Activated CD8-positive, alpha-beta T cell treated with anti-CD3 and anti-CD28 coated beads for 36 hours (primary cell): ENCODE measurements around the gene ANXA9. TPM values are rescaled to one million over a fixed set of nuclear protein-coding genes. Genes with fewer than 3 reads are reported as not detected.
A peak's percentile ranks its signal among the peaks of the same experiment; 100 is the strongest.

Experiments used
- ATAC-seq: fragments of 200-7000 bp; cut with Tn5 transposase; one replicate; pipeline ENCODE4 v1.10.0; 2021; ENCODE audit warnings: mild to moderate bottlenecking, moderate library complexity
- CTCF ChIA-PET: fragments of 350-600 bp; sonication (Branson Sonifier 250); formaldehyde crosslinking; loops from one replicate; lab custom pipeline; 2021; ENCODE audit warnings: antibody characterized with exemption; lab: Charles Lee
- POLR2A ChIA-PET: fragments of 350-600 bp; sonication (Branson Sonifier 250); formaldehyde crosslinking; loops from one replicate; lab custom pipeline; 2021; ENCODE audit warnings: antibody characterized with exemption; lab: Charles Lee
- DNase-seq: peaks from one replicate; pipeline ENCODE4 v3.0.0-alpha.2; 2020
- H3K27ac Mint-ChIP-seq: one replicate; pipeline ENCODE4 v1.8.0; 2021; ENCODE audit warnings: mild to moderate bottlenecking, mixed read lengths
- H3K27me3 Mint-ChIP-seq: one replicate; pipeline ENCODE4 v1.8.0; 2021; ENCODE audit warnings: mixed read lengths
- H3K36me3 Mint-ChIP-seq: one replicate; pipeline ENCODE4 v1.8.0; 2021; ENCODE audit warnings: low read depth, mixed read lengths
- H3K4me1 Mint-ChIP-seq: one replicate; pipeline ENCODE4 v1.8.0; 2021; ENCODE audit warnings: low read depth, mixed read lengths
- H3K4me3 Mint-ChIP-seq: one replicate; pipeline ENCODE4 v1.8.0; 2021; ENCODE audit warnings: mild to moderate bottlenecking, moderate library complexity, mixed read lengths
- H3K9me3 Mint-ChIP-seq: one replicate; pipeline ENCODE4 v1.8.0; 2021; ENCODE audit warnings: mixed read lengths
- intact Hi-C: fragments of 100-400 bp; cut with micrococcal nuclease; formaldehyde crosslinking; loops from one replicate; pipeline ENCODE4 v1.10.0; 2022
- total RNA-seq, 2 experiments: library from RNA; stranded (reverse); gene quantifications; one replicate each; pipeline ENCODE4 v1.2.3, GENCODE V29; 2021
- TF ChIP-seq, protein P1 (sequence below): fragments of 200-600 bp; IDR thresholded peaks from one replicate; pipeline ENCODE4 v1.8.0; 2022; ENCODE audit warnings: antibody characterized with exemption, mild to moderate bottlenecking

The ANXA9 gene
- total RNA-seq, 2 experiments from 2014 or later: 0.25 TPM; not detected in 1

DNA sequence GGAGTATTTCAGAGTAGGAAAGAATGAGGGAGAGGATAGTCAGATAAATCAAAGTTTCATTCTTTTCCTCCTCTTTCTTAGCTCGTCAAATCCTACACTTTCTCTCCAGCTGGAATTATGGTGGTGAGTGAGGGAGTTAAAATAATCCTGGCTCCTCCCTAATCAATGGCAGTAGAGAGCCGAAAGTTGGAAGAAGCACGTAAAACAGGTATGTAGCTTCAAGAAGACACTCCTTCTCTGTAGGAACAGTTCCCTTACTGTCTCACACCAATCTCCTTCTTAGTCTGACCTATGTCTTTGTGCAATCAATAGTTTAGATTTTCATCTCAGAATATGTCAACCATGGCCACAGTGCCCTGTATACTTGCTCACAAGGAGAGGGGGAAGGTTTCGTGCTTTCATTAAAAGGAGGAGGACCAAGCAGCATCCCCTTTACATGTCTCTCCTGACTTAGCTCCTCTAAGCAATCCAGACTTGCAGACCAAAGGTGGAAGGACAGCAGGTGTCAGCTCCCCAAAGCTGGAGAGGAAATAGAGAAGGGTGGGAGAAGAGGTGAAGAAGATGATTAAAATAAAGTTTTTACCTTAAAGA, 23.7 kb downstream of the ANXA9 start:
- TF ChIP-seq, protein P1, sequence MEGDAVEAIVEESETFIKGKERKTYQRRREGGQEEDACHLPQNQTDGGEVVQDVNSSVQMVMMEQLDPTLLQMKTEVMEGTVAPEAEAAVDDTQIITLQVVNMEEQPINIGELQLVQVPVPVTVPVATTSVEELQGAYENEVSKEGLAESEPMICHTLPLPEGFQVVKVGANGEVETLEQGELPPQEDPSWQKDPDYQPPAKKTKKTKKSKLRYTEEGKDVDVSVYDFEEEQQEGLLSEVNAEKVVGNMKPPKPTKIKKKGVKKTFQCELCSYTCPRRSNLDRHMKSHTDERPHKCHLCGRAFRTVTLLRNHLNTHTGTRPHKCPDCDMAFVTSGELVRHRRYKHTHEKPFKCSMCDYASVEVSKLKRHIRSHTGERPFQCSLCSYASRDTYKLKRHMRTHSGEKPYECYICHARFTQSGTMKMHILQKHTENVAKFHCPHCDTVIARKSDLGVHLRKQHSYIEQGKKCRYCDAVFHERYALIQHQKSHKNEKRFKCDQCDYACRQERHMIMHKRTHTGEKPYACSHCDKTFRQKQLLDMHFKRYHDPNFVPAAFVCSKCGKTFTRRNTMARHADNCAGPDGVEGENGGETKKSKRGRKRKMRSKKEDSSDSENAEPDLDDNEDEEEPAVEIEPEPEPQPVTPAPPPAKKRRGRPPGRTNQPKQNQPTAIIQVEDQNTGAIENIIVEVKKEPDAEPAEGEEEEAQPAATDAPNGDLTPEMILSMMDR: no peak
- ATAC-seq: no peak

DNA sequence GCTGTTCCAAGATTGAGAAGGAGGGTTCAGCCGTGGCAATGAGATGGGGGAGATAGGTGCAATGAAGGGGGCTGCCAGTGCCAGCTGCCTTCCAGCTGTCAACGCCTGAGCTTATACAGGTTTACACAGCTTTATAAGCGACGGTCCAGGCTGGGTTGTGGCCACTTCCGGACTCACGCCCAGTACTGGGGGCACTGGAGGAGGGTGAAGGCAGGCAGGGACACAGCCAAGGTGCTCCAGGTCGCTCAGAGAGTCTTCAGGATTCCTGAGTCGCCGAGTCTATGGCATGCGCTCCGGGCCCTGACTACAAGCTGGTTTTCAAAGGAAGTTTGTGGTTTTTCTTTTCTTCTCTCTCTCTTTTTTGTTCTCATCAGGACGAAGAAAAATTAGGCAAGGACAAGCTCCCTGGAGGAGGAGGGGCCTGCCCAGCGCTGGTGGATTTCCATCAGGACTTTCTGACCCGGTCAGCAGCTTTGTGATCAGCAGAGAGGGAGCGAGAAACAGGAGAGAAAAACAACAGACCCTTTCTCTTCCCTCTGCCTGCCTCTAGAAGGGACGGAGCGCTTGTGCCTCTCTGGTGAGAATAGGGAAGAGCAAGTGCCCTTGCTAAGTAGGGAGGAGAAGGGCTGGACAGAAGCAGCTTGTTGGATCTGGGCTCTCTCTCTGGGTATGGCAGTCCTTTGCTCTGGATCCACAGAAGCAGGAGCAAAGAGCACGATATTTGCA, 24.4 kb downstream of the ANXA9 start, which contains the start of gene MINDY1:
MINDY1 (minus strand) TSS at position 576 of the 726 bp plus-strand sequence. CDS start 4,285 bp downstream, outside the sequence.
- Mint-ChIP-seq H3K27ac (peak within 1 kb of the TSS; percentile 98), H3K4me1 (peaks cover 80% of the 10 kb centered on the region), H3K9me3 (no peaks in the 10 kb centered on the region), H3K36me3 (peaks cover 3% of the 10 kb centered on the region), H3K4me3 (peak within 1 kb of the TSS; percentile 98), H3K27me3 (no peaks in the 10 kb centered on the region)
- ChIA-PET POLR2A (interaction anchor here (0.6 to 2.0 kb wide), 16 partner anchors 9 to 740 kb away, joined by 3 to 12 read pairs (median 3); partner anchors contain the start of gene ANXA9), CTCF (interaction anchor here (0.8 to 5.4 kb wide), 19 partner anchors 11 to 446 kb away, joined by 3 to 78 read pairs (median 5); partner anchors contain the start of genes GABPB2 and TNFAIP8L2)
- TF ChIP-seq, protein P1: no peak
- intact Hi-C loops: loop anchor here (5.0 kb wide), 1 partner anchor 151 kb away; the partner anchor contains the start of gene TNFAIP8L2
- DNase-seq: peak; percentile 47
- ATAC-seq: peak; percentile 35

More for the DNA sequence above, 23.7 kb downstream of the ANXA9 start:
- POLR2A ChIA-PET: interaction anchor here (0.6 to 2.0 kb wide), 14 partner anchors 9 to 739 kb away, joined by 3 to 12 read pairs (median 3); partner anchors contain the start of gene ANXA9
- Mint-ChIP-seq H3K27ac (peak overlapping the region; percentile 98), H3K27me3 (no peaks in the 10 kb centered on the region), H3K4me3 (peak overlapping the region; percentile 98), H3K9me3 (no peaks in the 10 kb centered on the region), H3K4me1 (peaks cover 76% of the 10 kb centered on the region), H3K36me3 (peaks cover 5% of the 10 kb centered on the region)
- no peak for DNase-seq
- intact Hi-C loops: loop anchor here (5.0 kb wide), 1 partner anchor 151 kb away; the partner anchor contains the start of gene TNFAIP8L2
- CTCF ChIA-PET: interaction anchor here (0.8 to 5.4 kb wide), 21 partner anchors 10 to 446 kb away, joined by 3 to 78 read pairs (median 4); partner anchors contain the start of genes GABPB2, MLLT11 and TNFAIP8L2

DNA sequence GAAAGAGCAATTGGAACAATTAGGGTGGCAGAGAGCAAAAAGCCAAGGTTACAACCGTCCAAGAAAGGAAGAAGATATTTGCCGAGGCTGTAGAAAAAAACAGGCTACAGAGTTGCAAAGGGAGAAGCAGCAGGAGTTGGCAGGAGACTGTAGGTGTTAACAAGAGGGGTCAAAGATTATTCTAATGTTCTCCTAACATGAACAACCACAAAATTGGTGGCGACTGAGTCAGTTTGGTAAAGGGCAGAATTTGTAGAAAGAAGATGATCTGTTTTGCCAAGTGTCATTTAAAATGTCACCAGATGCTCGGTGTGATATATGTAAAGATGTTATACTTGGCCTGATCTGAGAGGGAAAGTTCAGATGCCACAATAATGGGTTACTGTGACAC, 25.8 kb downstream of the ANXA9 start:
- ATAC-seq (no peak), DNase-seq (no peak)
- TF ChIP-seq, protein P1: no peak
- peaks cover 3% of the 10 kb centered on the region for H3K36me3 Mint-ChIP-seq
- H3K27ac Mint-ChIP-seq: peak overlapping the region; percentile 98
- intact Hi-C loops: loop anchor here (5.0 kb wide), 1 partner anchor 149 kb away; the partner anchor contains the start of gene TNFAIP8L2
- peak overlapping the region; percentile 98 for H3K4me3 Mint-ChIP-seq
- POLR2A ChIA-PET: no interaction called here
- H3K4me1 Mint-ChIP-seq: peaks cover 73% of the 10 kb centered on the region
- CTCF ChIA-PET: interaction anchor here (2.0 to 5.4 kb wide), 2 partner anchors 12 to 393 kb away, joined by 4 to 78 read pairs; no protein-coding TSS in a partner anchor
- H3K9me3 Mint-ChIP-seq: no peaks in the 10 kb centered on the region
- no peaks in the 10 kb centered on the region for H3K27me3 Mint-ChIP-seq

DNA sequence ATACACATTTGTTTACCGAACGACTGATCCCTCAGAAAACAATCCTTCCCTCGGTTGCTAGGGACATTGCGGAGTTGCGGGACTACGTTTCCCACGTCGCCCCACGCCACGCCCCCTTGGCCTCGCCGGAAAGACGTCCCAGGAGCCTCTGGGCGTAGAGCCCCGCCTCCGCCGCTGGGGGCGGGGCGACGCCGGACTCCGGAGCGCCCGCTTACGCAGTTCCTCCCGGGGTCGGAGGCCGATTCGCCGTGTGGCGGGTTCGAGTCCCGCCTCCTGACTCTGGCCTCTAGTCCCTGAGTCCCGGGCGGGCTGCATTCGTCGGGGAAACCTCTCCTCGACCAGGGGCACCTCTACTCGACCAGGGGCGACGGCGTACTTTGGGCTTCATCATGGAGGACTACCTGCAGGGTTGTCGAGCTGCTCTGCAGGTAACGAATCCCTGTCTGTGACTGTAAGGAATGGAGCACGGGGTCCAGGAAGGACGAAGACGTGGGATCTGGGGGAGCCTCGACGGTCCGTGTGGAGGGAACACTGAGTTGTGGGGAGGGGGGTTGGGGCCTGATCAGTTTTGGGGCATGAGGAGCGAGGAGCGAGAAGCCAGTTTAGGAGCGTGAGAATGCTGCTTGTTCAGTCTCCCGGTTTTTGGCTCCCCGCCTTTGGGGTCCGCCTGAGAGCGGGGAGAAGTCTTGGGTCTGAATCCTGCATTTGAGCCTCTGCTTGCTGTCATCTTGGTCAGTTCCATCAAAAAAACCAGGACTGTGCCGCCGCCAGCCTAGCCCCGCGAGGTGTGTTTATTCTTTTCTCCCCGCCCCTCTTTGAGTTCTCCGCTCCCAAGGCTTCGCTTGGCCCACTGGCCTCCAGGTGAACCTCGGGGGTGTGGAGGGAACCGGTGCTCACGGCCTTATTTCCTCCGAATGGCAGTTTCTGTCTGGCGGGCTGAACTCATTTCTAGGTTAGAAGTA, 26.4 kb downstream of the ANXA9 start, which contains the start of gene PRUNE1:
PRUNE1 (plus strand) TSS at position 206 of the 962 bp plus-strand sequence; CDS start at position 390, 184 bp downstream.
- H3K36me3 Mint-ChIP-seq: peaks cover 3% of the 10 kb centered on the region
- peak within 1 kb of the TSS; percentile 98 for H3K4me3 Mint-ChIP-seq
- no peaks in the 10 kb centered on the region for H3K27me3 Mint-ChIP-seq
- H3K9me3 Mint-ChIP-seq: no peaks in the 10 kb centered on the region
- TF ChIP-seq, protein P1: no peak
- peak within 1 kb of the TSS; percentile 98 for H3K27ac Mint-ChIP-seq
- ATAC-seq (peak; percentile 90), DNase-seq (peak; percentile 98)
- peaks cover 73% of the 10 kb centered on the region for H3K4me1 Mint-ChIP-seq
- POLR2A ChIA-PET: interaction anchor here (0.6 to 0.9 kb wide), 2 partner anchors 12 to 149 kb away, joined by 3 to 4 read pairs; no protein-coding TSS in a partner anchor
- intact Hi-C loops: loop anchor here (5.0 kb wide), 1 partner anchor 149 kb away; the partner anchor contains the start of gene TNFAIP8L2
- CTCF ChIA-PET: interaction anchor here (2.9 to 3.9 kb wide), 2 partner anchors 13 to 16 kb away, joined by 14 to 18 read pairs; no protein-coding TSS in a partner anchor
